HG02759 (cell line): Measurements from ENCODE around the gene MATCAP1.

ENCODE experiments used
- ATAC-seq: cut with Tn5 transposase; IDR thresholded peaks from one replicate; pipeline ENCODE4 v1.9.1; 2021; ENCODE audit warnings: mild to moderate bottlenecking, moderate library complexity; ENCODE audit not compliant: unreplicated experiment

Gene MATCAP1

DNA sequence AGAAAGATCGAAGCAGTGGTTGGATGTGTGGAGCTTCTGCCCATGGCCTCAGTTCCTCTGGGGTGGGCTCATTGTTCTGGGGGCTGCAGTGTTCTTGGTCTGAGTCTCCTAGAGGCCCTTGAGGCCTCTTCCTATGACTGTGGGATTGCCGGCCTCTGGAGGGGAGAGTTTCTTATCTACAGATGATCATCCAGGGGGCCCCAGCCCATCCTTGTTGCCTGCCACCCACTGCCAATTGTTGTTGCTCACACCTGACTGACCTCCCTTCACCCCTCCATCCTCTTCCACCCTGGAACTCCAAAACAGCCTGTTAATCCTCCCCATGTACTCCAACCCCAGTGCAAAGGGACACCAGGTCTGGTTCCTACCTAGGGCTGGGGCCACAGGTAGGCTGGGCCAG lies 38.8 kb downstream of the MATCAP1 start:
- ATAC-seq, result no peak

DNA sequence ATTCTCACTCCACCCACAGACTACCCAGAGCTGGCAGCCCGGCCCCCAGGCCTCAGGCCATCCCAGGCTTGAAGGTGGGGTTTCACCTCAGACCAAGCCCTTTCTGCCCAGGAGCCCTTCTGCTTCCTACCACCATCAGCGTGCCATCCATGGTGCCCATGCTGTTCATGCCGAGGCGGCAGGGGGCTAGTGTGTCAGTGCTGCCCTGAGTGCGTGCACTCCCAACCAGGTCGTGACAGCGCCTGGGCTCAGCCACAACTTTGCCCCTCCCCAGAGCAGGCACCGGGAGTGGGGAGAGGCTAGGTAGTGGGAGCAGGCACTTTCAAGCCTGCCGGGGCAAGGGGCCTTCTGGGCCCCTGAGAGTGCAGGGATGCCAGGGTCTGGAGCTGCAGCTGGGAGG lies 41.4 kb downstream of the MATCAP1 start:
- no peak for ATAC-seq

DNA sequence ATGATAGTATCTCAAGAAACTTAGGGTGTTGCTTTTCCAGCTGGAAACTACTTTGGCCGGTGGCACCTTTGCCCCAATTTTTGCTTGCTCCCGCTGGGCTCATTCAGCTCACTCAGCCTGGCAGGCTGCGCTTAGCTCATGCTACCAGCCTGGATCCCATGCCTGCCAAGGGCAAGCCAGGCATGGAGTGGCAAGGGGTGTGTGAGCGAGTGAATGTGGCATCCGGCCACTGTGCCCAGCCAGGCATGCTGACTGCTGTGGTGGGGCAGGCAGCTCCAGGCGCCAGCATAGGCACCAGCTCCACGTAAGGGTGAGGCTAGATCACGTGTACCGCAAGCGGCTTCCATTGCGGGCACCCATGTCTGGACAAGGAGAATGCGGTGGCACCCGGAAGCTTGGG lies 42.4 kb downstream of the MATCAP1 start:
- no peak for ATAC-seq

DNA sequence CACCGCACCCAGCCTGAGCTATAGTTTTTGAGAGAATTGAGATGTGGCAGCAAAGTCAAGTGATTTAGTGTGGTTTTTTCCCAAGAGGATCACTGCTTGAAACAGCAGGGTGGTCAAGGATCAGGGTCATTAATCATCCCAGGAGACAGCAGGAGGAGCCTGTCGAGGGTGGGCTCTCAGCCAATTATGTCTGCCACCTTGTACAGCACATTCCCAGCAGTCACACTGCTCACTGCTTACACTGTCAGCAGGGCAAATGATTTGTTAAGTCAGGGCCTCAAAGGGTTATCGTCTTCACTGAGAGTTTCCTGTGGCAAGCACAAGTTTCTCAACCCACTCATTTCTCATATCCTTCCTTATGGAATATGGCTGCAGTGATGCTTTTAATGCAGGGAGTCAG lies 46.2 kb downstream of the MATCAP1 start:
- no peak for ATAC-seq

DNA sequence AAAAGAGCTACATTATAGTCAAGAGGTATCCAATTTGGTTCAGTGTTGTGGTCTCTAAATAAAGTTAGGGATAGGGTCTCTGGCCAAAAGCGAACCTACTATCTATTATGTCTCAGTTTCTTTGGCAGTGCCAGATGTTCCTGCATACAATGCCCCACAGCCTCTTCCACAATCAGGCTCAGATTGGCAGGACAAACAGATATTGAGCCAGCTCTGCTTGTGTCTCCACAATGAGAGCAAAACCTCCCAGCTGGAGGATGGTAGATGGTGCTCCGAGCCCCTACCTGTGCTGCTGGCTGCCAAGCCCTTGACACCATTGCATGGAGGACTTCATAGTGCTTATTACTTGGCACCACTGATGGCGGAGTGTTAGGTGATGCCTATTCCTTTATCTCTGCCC lies 54.3 kb downstream of the MATCAP1 start:
- no peak for ATAC-seq

DNA sequence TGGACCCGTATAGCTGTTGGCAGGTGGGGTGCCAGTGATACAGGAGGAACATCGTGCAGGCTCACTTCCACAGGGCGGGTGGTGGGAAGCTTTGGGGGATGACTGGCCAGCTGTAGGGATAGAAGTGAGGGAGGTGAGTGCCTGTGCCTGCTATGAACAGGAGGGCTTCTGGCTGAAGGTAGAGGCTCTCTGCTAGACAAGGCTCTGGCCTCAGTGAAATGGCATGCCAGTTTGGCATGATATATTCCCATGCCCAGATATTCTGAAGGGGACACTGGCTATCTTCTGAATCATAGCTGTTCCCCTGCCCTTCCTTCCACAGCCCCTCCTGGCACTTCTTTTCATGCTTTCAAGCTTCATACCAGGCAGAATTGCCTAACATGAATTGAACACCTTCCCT lies 54.9 kb downstream of the MATCAP1 start:
- no peak for ATAC-seq

DNA sequence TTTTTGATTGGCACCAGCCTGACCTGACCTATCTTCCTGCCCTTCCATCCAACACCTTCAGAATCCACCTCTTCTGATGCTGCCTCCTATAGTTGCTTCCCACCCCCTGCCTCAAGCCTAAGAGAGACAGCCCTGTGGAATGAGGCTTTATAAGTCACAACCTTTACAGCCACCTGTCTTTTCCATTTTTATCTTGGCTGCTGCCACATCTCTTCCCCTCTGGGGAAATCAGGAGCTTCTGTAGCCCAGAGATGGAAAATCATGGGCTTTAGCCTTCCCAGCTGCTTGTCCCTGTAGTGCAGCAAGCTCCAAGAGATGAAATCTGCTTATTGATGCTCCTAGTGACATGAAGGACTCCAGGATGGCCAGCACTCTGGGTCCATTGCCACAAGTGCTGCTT lies 55.3 kb downstream of the MATCAP1 start:
- ATAC-seq, result no peak
